SK-N-MC (cell line): ENCODE results near the gene SEC24C.

Source experiments
- EZH2 ChIP-seq: fragments of 200-600 bp; sonication (generic); IDR thresholded peaks from one replicate; pipeline ENCODE4 v1.6.1; 2017; ENCODE audit warnings: antibody characterized with exemption
- FOXP2 ChIP-seq: optimal IDR thresholded peaks from 2 replicates; pipeline ENCODE3; 2011; ENCODE audit warnings: mild to moderate bottlenecking, moderate library complexity; ENCODE audit not compliant: insufficient read depth; ENCODE audit errors: extremely low read length, control extremely low read depth

DNA sequence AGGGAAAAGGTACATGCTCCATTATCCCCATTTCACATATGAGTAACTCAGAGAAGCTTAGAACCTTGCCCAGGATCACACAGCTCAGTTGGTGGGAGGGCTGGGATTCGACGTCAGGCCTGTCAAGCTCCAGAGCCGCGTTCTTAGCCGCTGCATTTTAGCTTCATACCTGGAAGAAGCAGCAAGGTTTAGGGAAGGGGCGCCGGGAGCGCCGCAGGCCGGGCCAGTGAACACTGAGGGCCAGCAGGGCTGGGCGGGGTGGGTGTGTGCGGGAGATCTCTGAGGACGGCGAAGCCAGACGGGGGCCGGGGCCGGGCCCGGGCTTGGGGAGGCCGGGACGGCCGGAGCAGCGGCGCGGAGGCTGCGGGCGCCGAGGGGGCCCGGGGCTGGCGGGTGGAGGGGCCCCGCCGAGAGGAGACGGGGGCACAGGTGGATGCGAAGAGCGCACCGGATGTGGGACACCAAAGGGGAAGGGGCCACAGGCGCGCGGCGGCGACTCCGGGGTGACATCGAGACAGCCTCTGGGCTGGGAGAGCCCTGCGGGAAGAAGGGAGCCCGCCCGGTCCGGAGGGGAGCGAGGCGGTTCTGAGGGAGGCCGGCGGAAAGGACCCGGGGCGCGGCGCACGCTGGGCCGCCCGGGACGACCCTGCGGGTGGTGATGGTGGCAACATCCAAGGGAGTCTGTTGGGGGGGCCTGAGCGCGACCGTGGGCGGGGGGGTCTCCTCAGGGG is 66.7 kb downstream of the SEC24C start:
- no peak for TF ChIP-seq EZH2
- TF ChIP-seq FOXP2: no peak
